ENCODE data around the gene MOV10L1.

MOV10L1 gene

GRCh38 chr22:50089682-50090411 is at the start of gene MOV10L1:
Gene MOV10L1, plus strand, starts transcription at chr22:50090006. Its CDS starts 83 bp downstream, at chr22:50090089.
- no peak for DNase-seq

- no peak for DNase-seq
Measured at GRCh38 chr22:50040717-50041116, 49.1 kb upstream of the MOV10L1 start.

GRCh38 chr22:50041361-50042065 is 48.3 kb upstream of the MOV10L1 start:
- DNase-seq, result no peak

DNA sequence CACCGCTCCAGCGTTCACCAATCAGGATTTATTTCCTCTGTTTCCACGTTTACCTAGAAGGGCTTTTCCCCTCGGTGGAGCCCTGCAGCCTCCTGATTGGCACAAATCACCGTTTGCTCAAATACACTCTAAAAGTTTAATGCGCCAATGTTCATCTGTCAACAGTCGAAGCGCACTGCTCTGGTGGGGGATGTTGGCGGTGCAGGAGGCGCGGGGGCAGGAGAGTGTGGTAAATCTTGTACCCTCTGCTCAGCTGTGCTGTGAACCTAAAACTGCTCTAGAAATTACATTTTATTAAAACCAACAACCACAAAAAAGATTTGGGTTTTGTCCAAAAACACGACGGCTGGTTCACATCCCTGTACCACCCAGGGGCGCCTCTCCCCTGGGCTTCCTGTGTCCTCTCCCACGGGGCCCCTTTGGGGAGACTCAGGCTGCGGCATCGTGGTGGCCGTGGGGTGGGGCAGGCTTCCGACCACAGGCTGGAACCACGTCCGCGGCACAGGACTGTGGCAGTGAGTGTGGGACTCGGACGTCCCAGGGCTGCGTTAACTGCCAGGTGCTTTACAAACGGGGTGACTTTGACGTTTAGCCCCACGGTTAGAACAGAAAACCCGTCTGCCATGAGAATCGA is 45.2 kb upstream of the MOV10L1 start:
- no peak for DNase-seq

GRCh38 chr22:50045211-50046018 is 44.4 kb upstream of the MOV10L1 start:
- no peak for DNase-seq

DNA sequence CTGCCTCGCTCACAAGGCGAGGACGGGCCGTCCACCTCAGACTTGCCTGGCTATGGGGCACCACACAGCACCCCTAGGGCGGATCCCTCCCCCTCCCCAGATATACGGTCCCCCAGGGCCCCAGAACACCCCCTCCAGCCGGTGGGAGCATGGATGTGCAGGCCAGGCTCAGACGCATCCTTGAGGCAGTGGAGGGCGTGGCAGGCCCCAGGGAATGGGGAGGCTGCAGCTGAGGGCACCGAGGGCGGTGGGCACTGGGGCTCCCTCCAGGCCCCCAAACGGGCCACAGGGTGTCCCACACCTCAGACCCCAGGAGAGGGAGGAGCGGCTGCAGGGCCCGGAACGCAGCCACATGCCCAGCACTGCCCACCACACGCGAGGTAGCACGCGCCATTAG is 43.8 kb upstream of the MOV10L1 start:
- no peak for DNase-seq

DNA sequence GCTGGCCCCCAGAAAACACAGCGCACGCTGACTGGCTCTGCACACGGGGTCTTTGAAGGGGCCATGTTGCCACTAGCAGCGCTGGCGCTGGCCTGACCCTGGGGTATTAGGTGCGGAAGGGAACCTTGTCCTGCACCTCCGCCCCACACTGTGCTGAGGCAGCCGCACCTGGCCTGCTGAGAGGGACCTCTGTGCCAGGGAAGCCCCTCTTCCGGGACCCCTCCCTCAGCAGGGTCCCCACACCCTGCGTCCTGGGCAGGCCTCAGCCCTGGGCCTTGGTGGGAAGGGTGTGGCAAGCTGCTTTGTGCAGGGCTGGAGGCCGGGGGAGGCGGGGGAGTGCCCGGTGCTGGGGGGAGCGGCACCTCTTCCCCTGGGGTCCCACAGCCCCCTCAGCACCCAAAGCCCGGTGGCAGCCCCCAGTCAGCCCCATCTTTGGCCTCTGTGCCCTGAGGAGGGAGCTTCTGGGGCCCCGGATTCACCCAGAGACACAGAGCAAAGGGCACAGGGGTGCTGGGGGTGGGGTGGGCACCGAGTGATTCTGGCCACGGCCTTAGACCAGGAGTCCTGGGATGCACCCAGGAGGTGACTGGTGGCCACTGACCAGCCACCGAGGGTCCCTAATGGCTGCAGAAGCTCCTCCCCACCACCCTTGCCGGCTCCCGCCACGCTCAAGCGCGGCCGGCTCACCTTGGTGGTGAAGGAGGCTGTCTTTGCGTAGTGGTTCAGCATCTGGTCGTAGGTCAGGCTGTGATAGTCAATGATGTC is 43.1 kb upstream of the MOV10L1 start:
- no peak for DNase-seq

DNA sequence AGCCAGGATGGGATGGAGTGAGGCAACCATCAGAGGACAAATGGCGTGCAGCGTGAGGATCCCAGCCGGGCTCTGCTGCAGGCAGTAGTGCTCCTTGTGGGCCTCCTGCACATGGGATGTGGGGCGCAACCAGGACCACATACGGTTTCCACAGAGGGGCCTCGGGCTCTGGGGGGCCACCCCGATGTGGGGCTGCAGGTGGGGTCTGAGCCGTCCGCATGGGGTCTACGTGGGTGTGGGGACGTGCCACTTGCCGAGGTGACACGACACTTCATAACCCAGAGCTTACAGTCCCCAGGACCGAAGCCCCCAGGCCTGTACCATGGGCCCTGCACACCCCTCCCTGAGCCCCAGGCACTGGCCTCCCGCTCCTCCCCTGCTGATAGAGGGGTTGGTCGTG is 42.5 kb upstream of the MOV10L1 start:
- DNase-seq, result no peak

DNA sequence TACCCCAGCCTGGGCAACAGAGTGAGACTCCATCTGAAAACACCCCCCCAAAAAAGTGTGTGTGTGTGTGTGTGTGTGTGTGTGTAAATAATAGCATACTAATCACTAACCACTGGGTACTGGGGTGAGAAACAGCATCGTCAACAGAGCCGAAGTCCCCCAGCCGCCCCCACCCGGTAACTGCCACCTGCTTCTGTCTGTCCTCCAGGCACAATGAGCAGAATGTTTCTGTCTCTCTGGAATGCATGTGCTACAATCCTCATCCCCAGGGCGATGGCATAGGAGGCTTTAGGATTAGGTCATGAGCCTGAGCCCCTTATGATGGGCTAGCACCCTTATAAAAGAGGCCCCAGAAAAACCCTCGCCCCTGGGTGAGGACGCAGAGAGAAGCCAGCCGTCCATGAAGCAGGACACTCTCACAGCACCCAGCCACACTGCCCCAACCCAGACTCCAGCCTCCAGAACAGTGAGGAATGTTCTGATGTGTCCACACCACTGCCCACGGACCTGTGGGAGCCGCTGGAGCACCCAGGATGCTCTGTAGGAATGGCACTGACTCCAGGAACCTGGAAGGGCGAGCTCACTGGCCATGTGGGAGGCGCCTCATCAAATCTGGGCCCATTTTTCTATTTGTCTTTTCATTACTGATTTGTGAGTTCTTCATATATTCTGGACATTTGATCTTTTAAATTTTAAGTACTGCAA is 41.6 kb upstream of the MOV10L1 start:
- DNase-seq, result no peak

DNA sequence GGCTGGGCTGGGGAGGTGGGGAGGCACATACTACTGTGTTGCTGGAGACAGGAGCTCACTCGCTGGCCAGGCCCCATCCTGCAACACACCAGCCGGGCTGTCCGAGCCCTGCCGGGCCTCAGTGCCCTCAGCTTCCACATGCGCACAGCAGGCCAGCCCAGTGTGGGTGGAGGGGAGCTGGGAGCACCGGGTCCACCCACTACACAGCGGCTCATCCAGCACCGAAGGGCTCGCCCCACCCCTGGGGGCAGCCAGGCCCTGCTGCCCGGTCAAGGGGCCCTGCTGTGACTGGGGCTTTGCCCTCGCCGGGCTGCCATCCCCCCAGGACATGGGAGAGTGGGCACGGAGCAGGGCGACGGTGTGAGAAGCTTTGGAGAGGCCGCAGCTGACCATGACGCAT is 41.0 kb upstream of the MOV10L1 start:
- no peak for DNase-seq

GRCh38 chr22:50049299-50050195 is 40.3 kb upstream of the MOV10L1 start:
- DNase-seq, result no peak

GRCh38 chr22:50051930-50052329 is 37.9 kb upstream of the MOV10L1 start:
- DNase-seq, result no peak

- no peak for DNase-seq
Measured at GRCh38 chr22:50053861-50054260, 35.9 kb upstream of the MOV10L1 start.

- DNase-seq, result no peak
Measured at GRCh38 chr22:50056214-50056972, 33.4 kb upstream of the MOV10L1 start.

DNA sequence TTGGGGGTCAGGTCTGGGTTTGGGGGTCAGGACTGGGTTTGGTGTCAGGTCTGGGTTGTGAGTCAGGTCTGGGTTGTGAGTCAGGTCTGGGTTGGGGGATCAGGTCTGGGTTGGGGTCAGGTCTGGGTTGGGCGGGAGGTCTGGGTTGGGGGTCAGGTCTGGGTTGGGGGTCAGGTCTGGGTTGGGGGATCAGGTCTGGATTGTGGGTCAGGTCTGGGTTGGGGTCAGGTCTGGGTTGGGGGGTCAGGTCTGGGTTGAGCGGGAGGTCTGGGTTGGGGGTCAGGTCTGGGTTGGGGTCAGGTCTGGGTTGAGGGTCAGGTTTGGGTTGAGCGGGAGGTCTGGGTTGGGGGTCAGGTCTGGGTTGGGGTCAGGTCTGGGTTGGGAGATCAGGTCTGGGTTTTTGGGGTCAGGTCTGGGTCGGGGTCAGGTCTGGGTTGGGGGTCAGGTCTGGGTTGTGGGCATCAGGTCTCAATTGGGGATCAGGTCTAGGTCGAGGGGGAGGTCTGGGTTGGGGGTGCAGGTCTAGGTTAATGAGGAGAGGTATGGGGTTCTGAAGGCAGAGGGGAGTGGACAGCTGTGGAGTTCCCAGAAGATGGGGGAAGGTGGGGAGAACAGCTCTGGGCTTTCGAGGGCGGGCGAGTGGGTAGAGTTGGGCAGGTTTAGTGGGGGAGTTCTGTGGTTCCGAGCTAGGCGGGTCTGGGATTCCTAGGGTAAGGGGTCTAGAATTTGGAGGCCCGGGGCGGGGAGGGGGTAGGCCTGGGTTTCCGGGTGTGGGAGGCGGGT is 32.3 kb upstream of the MOV10L1 start:
- DNase-seq, result no peak

DNA sequence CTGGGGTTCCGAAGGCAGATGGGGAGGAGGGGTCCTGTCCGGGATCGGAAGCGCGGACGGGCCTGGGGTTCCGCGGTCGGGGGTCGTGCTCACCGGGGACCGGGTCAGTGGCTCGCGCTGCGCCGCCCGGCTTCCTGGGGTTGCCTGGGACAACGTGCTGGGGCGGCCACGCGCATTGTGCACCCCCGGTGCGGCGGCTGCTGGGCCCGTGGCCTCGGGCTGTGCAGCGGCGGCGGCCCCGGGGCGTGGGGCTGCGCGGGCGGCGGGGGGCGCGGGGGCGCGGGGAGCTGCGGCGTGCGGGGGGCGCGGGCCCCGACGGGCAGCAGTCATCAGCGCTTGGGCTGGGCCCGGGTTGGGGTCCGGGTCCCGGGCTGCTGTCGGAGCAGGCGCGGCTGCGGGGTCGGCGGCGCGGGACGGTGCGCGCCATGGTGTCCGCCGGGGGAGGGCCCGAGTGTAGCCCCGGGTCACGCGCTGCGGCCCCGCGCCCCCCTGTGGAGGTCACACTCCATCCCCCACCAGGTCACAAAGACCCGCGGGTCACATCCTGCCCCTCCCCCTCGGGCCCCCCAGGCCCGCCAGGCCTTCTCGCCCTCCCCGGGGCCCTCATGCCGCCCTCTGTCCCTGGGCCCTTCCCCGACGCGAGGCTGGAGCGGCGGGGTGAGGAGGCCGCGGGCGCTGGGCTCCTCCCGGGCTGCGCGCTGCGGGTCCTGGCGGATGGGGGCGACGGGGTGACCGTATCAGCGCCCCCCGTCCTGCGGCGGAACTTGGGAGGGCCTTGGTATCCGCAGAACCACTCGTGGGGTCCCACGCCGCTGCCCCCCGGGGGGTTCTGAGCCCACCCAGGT is 31.5 kb upstream of the MOV10L1 start, which contains the start of gene TTLL8:
Gene TTLL8, minus strand, starts transcription at position 238 of the 845 bp plus-strand sequence.
- DNase-seq, result no peak

DNA sequence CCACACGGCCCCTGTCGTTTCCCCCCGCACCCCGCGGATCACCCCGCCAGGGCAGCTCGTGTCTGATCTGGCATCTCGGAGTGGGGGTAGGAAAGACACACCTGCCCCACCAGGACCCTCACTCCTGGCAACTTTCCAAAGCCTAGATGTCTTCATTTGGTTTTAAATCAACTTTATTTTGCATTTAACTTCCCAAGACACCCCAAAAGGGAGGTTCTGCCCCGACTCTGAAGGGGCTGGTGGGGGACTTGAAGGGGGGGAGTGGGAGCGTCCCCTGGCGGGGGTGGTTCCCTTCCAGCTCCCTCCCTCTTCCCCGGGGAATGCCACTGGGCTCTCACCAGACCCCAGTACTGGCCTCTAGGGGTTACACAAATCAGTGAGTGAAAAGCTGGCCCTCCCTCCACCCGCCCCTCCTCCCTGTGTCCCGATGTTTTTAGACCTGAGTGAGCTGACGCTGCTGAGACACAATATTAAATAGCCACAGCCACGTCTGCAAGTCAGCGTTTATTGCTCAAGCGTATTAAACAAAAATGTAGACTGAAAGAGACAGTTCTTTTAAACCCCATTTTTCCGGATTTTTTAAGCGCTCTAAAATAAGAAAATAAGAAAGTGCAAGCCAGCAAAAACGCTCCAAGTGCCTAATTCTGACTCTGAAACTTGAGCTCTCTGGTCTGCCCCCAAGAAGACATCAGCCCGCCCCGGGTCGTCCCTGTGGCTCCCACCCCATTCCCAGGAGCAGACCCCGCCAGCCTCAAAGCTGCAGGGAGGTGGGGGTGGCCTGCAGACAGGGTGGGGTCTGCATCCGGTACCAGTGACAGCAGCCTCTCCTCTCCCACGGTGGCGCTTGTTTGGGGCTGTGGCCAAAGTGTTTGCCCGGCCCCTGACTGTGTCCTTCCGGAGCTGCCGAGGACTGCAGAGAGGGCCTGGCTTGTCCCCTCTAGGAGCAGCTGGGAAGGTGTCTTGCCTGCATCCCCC is 30.6 kb upstream of the MOV10L1 start:
- no peak for DNase-seq
